Kidney (tissue), 14 donors: Measurements from ENCODE around the gene NFKBIE. TPM values are rescaled to one million over a fixed set of nuclear protein-coding genes. Genes with fewer than 3 reads are reported as not detected.

Source experiments
- DNase-seq, 5 donors: peaks; one replicate each; pipeline ENCODE4 v3.0.0-alpha.2; 2013 to 2020
- FAIRE-seq: peaks from 2 replicates; lab custom pipeline; 2012; peaks lifted over from hg19 to GRCh38; lab: Jason Lieb, UNC
- H3K27ac ChIP-seq, 2 donors: one replicate each; pipeline ENCODE4 v1.7.0; 2013; ENCODE audit warnings: low read depth in 2 of 2, low read length in 2 of 2, inconsistent platforms in 1 of 2
- H3K27me3 ChIP-seq: one replicate; pipeline ENCODE4 v1.7.1; 2013; ENCODE audit warnings: low read length, inconsistent platforms; ENCODE audit not compliant: control insufficient read depth, insufficient read depth
- H3K36me3 ChIP-seq, 3 donors: one replicate each; pipeline versions ENCODE4 v1.7.0 to v1.7.1; 2013; ENCODE audit warnings: low read length in 3 of 3, control low read depth in 1 of 3, inconsistent platforms in 1 of 3; ENCODE audit not compliant: insufficient read depth in 3 of 3, control insufficient read depth in 2 of 3
- H3K4me1 ChIP-seq, 3 donors: one replicate each; pipeline versions ENCODE4 v1.7.0 to v1.7.1; 2013; ENCODE audit warnings: low read length in 3 of 3, inconsistent platforms in 1 of 3, low read depth in 1 of 3; ENCODE audit not compliant: control insufficient read depth in 2 of 3, insufficient read depth in 2 of 3
- H3K4me3 ChIP-seq, 3 donors: one replicate each; pipeline versions ENCODE4 v1.7.0 to v1.8.1; 2013; ENCODE audit warnings: low read length in 3 of 3, control low read depth in 1 of 3, inconsistent platforms in 1 of 3
- H3K9ac ChIP-seq, 3 donors: one replicate each; pipeline versions ENCODE4 v1.7.0 to v1.7.1; 2013; ENCODE audit warnings: low read length in 3 of 3, control low read depth in 1 of 3, inconsistent platforms in 1 of 3
- H3K9me3 ChIP-seq, 3 donors: one replicate each; pipeline versions ENCODE4 v1.7.0 to v1.7.1; 2013; ENCODE audit warnings: low read length in 3 of 3, control low read depth in 1 of 3, inconsistent platforms in 1 of 3; ENCODE audit not compliant: control insufficient read depth in 2 of 3, insufficient read depth in 1 of 3
- CTCF ChIP-seq: IDR thresholded peaks from 3 replicates; pipeline ENCODE4 v1.5.1; 2012; ENCODE audit warnings: mild to moderate bottlenecking, moderate library complexity, borderline replicate concordance; ENCODE audit not compliant: insufficient read depth; ENCODE audit errors: extremely low read depth
- intact Hi-C: fragments of 100-400 bp; cut with DNase I; formaldehyde crosslinking; loops from one replicate; pipeline ENCODE4 v1.11.1; 2022
- polyA plus RNA-seq: library from polyadenylated mRNA; stranded (reverse); fragments of 350-450 nt; fragmentation: Illumina TruSeq; extraction: RNeasy Lipid Tissue Mini Kit (QIAGEN cat#74804); gene quantifications from one replicate; pipeline ENCODE4 v1.2.3, GENCODE V29; 2014; ENCODE audit warnings: low read depth, low replicate concordance; ENCODE audit not compliant: insufficient read depth
- total RNA-seq: library from RNA; stranded (reverse); fragmentation: NEBNext Ultra II Directional; extraction: Animal tissue kit (Norgen Biotek cat#: 25700); gene quantifications from one replicate; pipeline ENCODE4 v1.2.1, GENCODE V29; 2021
- donor health status: control.
- donor health status: control.
- donor health status: control.
- donor health status: control.
- donor health status: control.
- donor health status: DM: yes; HTN: yes; CAD: no.
- donor health status: Normal renal cell carcinoma (clear cell type).

NFKBIE gene
- total and polyA plus RNA-seq, 2 donors from 2014 or later, result 12.6 to 19.0 TPM

DNA sequence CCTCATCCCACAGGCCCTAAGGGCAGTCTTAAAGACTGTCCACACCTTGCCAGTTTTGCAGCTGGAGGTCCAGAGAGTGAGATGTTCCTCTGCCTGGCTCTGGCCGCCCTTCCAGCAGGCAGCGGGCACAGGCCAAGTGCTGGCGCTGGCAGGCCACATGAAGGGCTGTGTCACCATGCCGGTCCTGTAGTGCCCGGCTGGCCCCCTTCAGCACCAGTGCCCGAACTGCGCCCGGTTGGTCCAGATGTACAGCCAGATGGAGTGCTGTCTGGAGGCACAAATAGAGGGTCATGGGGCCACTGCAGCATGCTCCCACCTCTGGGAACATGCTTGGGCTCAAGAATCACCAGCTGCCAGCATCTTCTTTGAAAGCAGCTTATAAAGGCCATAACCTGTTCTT is 3.8 kb downstream of the NFKBIE start:
- no peaks in the 10 kb centered on the region for H3K27me3 ChIP-seq
- intact Hi-C loops, result no loop called here
- TF ChIP-seq CTCF, result no peak
- H3K27ac ChIP-seq, result no peak overlapping the region
- H3K9ac ChIP-seq, result no peak overlapping the region
- no peak for DNase-seq
- H3K9me3 ChIP-seq, result no peaks in the 10 kb centered on the region
- no peak for FAIRE-seq
- peaks cover 2 to 31% (median 22%) of the 10 kb centered on the region in 3 donors for H3K4me1 ChIP-seq
- H3K4me3 ChIP-seq, result no peak overlapping the region
- peaks cover 0 to 4% (median 0%) of the 10 kb centered on the region in 3 donors for H3K36me3 ChIP-seq

- no peak for FAIRE-seq
These were observed 4.7 kb downstream of the NFKBIE start for GRCh38 chr6:44260451-44261297.

GRCh38 chr6:44260011-44260410 is 5.3 kb downstream of the NFKBIE start:
- Histone ChIP-seq H3K4me1 (peaks cover 2 to 36% (median 22%) of the 10 kb centered on the region in 3 donors), H3K9me3 (no peaks in the 10 kb centered on the region), H3K27ac (no peak overlapping the region), H3K4me3 (no peak overlapping the region), H3K9ac (no peak overlapping the region), H3K27me3 (no peaks in the 10 kb centered on the region), H3K36me3 (peaks cover 0 to 4% (median 3%) of the 10 kb centered on the region in 3 donors)
- FAIRE-seq (no peak), DNase-seq (no peak)
- intact Hi-C loops, result no loop called here
- TF ChIP-seq CTCF, result no peak

More at GRCh38 chr6:44260451-44261297, 4.7 kb downstream of the NFKBIE start:
- Histone ChIP-seq H3K4me1 (peaks cover 2 to 36% (median 22%) of the 10 kb centered on the region in 3 donors), H3K36me3 (peaks cover 0 to 4% (median 0%) of the 10 kb centered on the region in 3 donors), H3K9me3 (no peaks in the 10 kb centered on the region), H3K9ac (no peak overlapping the region), H3K27me3 (no peaks in the 10 kb centered on the region), H3K27ac (no peak overlapping the region), H3K4me3 (no peak overlapping the region)
- DNase-seq, result no peak
- intact Hi-C loops, result no loop called here
- TF ChIP-seq CTCF, result no peak
